Loucy (cell line): Measurements from ENCODE around the gene TARDBP.
"Not testable (repeated sequence)": the region's sequence is repeated elsewhere in the genome, so short reads cannot be mapped to it uniquely, and the experiment has no call there.

ENCODE experiments used
- H2AFZ ChIP-seq: fragments of 200-600 bp; sonication (generic); 2 replicates; pipeline ENCODE4 v1.6.0; 2016; ENCODE audit warnings: antibody characterized with exemption, mild to moderate bottlenecking, low read length, moderate library complexity
- H3F3A ChIP-seq: fragments of 200-600 bp; 2 replicates; pipeline ENCODE4 v1.6.0; 2016; ENCODE audit warnings: antibody characterized with exemption, low read depth, mild to moderate bottlenecking
- H3K27me3 ChIP-seq: fragments of 200-600 bp; sonication (generic); 2 replicates; pipeline ENCODE4 v1.6.1; 2014; ENCODE audit warnings: low read length, mild to moderate bottlenecking; ENCODE audit not compliant: insufficient read depth, poor library complexity, severe bottlenecking
- H3K36me3 ChIP-seq: fragments of 200-600 bp; sonication (generic); 2 replicates; pipeline ENCODE4 v1.6.1; 2016; ENCODE audit warnings: low read length; ENCODE audit not compliant: insufficient read depth
- H3K4me1 ChIP-seq: fragments of 200-600 bp; sonication (generic); 2 replicates; pipeline ENCODE4 v1.5.1; 2014; ENCODE audit warnings: low read length, mild to moderate bottlenecking; ENCODE audit not compliant: insufficient read depth, poor library complexity, severe bottlenecking
- H3K4me2 ChIP-seq: fragments of 200-600 bp; sonication (generic); 2 replicates; pipeline ENCODE4 v1.6.0; 2014; ENCODE audit warnings: antibody characterized with exemption, low read length, low read depth, mild to moderate bottlenecking; ENCODE audit not compliant: poor library complexity, severe bottlenecking
- H3K4me3 ChIP-seq: fragments of 200-600 bp; sonication (generic); 2 replicates; pipeline ENCODE4 v1.5.1; 2014; ENCODE audit warnings: low read length, mild to moderate bottlenecking, mixed read lengths; ENCODE audit not compliant: poor library complexity, severe bottlenecking
- H3K79me2 ChIP-seq: fragments of 200-600 bp; sonication (generic); 2 replicates; pipeline ENCODE4 v1.6.1; 2014; ENCODE audit warnings: low read length; ENCODE audit not compliant: insufficient read depth
- H3K9ac ChIP-seq: fragments of 200-600 bp; sonication (generic); 2 replicates; pipeline ENCODE4 v1.6.0; 2014; ENCODE audit warnings: mild to moderate bottlenecking, low read depth, low read length, moderate library complexity; ENCODE audit not compliant: poor library complexity, severe bottlenecking
- H3K9me2 ChIP-seq: fragments of 200-600 bp; sonication (generic); replicated peaks from 2 replicates; pipeline ENCODE4 v1.6.1; 2016; ENCODE audit warnings: low read depth, low read length, mixed read lengths
- H3K9me3 ChIP-seq: fragments of 200-600 bp; sonication (generic); 2 replicates; pipeline ENCODE4 v1.6.1; 2014; ENCODE audit warnings: mild to moderate bottlenecking, antibody characterized with exemption, low read length, low read depth; ENCODE audit not compliant: insufficient read depth
- H4K20me1 ChIP-seq: fragments of 200-600 bp; sonication (generic); 2 replicates; pipeline ENCODE4 v1.6.0; 2014; ENCODE audit warnings: antibody characterized with exemption, low read length, mild to moderate bottlenecking; ENCODE audit not compliant: insufficient read depth, poor library complexity, severe bottlenecking
- CTCF ChIP-seq: fragments of 200-600 bp; sonication (generic); conservative IDR thresholded peaks from 2 replicates; pipeline ENCODE4 v1.5.1; 2014; ENCODE audit warnings: mild to moderate bottlenecking, antibody characterized with exemption, low read length
- EZH2phosphoT487 ChIP-seq: fragments of 200-600 bp; IDR thresholded peaks from 2 replicates; pipeline ENCODE4 v1.6.1; 2018; ENCODE audit warnings: antibody characterized with exemption, mild to moderate bottlenecking, moderate library complexity, borderline replicate concordance

Gene TARDBP

GRCh38 chr1:11070876-11071275 lies 58.4 kb downstream of the TARDBP start:
- no peaks in the 10 kb centered on the region for H3K9me3 ChIP-seq
- no peak overlapping the region for H3K4me3 ChIP-seq
- TF ChIP-seq EZH2phosphoT487 = no peak
- TF ChIP-seq CTCF = no peak
- no peaks in the 10 kb centered on the region for H3K9me2 ChIP-seq
- 0 out of 2 replicates have a peak, but pooled peaks cover 2% of the 10 kb centered on the region for H3F3A ChIP-seq
- peaks cover 76% of the 10 kb centered on the region; the same call in 1 of the 2 replicates for H3K36me3 ChIP-seq
- no peak overlapping the region for H3K9ac ChIP-seq
- H3K4me2 ChIP-seq = no peak overlapping the region
- H4K20me1 ChIP-seq = no peaks in the 10 kb centered on the region
- no peak overlapping the region for H2AFZ ChIP-seq
- no peaks in the 10 kb centered on the region for H3K27me3 ChIP-seq
- H3K79me2 ChIP-seq = no peaks in the 10 kb centered on the region
- peaks cover 20% of the 10 kb centered on the region for H3K4me1 ChIP-seq

- Histone ChIP-seq H3F3A (0 out of 2 replicates have a peak, but pooled peaks cover 2% of the 10 kb centered on the region), H3K9me2 (no peaks in the 10 kb centered on the region), H3K36me3 (peaks cover 78% of the 10 kb centered on the region; the same call in 1 of the 2 replicates), H3K4me1 (peaks cover 20% of the 10 kb centered on the region), H3K79me2 (no peaks in the 10 kb centered on the region), H3K4me3 (no peak overlapping the region), H3K9me3 (no peaks in the 10 kb centered on the region), H3K27me3 (no peaks in the 10 kb centered on the region), H3K4me2 (no peak overlapping the region), H2AFZ (no peak overlapping the region), H3K9ac (no peak overlapping the region), H4K20me1 (no peaks in the 10 kb centered on the region)
- TF ChIP-seq EZH2phosphoT487 = no peak
- no peak for TF ChIP-seq CTCF
These were observed 59.2 kb downstream of the TARDBP start for GRCh38 chr1:11071463-11072215.

- Histone ChIP-seq H3K4me1 (peaks cover 20% of the 10 kb centered on the region), H3K9ac (no peak overlapping the region), H3K36me3 (peaks cover 83% of the 10 kb centered on the region; the same call in 1 of the 2 replicates), H2AFZ (no peak overlapping the region), H4K20me1 (no peaks in the 10 kb centered on the region), H3K79me2 (no peaks in the 10 kb centered on the region), H3K4me3 (no peak overlapping the region), H3K9me2 (no peaks in the 10 kb centered on the region), H3K4me2 (no peak overlapping the region), H3K27me3 (no peaks in the 10 kb centered on the region), H3F3A (0 out of 2 replicates have a peak, but pooled peaks cover 2% of the 10 kb centered on the region), H3K9me3 (no peaks in the 10 kb centered on the region)
- TF ChIP-seq EZH2phosphoT487 (no peak), CTCF (no peak)
These were observed 59.9 kb downstream of the TARDBP start for GRCh38 chr1:11072216-11072917.

- not testable (repeated sequence) for H2AFZ ChIP-seq, H3K27me3 ChIP-seq, H3K9me3 ChIP-seq, H4K20me1 ChIP-seq, H3K9ac ChIP-seq, H3F3A ChIP-seq, H3K4me2 ChIP-seq, H3K9me2 ChIP-seq, H3K4me3 ChIP-seq, H3K79me2 ChIP-seq
- Histone ChIP-seq H3K4me1 (peaks cover 16% of the 10 kb centered on the region), H3K36me3 (peaks cover 80% of the 10 kb centered on the region; the same call in 1 of the 2 replicates)
These were observed 60.9 kb downstream of the TARDBP start for GRCh38 chr1:11073398-11073797.
